SIG-M5 treated with dmso at 0.1 percent for 504 hours (cell line): ENCODE measurements around the gene ERMN.
A peak's percentile ranks its signal among the peaks of the same experiment; 100 is the strongest.

ENCODE experiments used
- DNase-seq: peaks from one replicate; lab custom pipeline; 2025; ENCODE audit not compliant: unreplicated experiment; lab: John Stamatoyannopoulos, UW

ERMN gene

GRCh38 chr2:157333304-157334047 lies 7.9 kb upstream of the ERMN start:
- no peak for DNase-seq

GRCh38 chr2:157329524-157329923 lies 3.9 kb upstream of the ERMN start:
- no peak for DNase-seq

GRCh38 chr2:157327621-157328500 lies 2.2 kb upstream of the ERMN start:
- DNase-seq = peak; percentile 58

GRCh38 chr2:157327200-157327599 lies 1.6 kb upstream of the ERMN start:
- DNase-seq = no peak

- no peak for DNase-seq
Observed at GRCh38 chr2:157326698-157327097, 1.1 kb upstream of the ERMN start.

- DNase-seq = no peak
Observed at GRCh38 chr2:157324331-157324843, 1.2 kb downstream of the ERMN start.

- DNase-seq = no peak
Observed at GRCh38 chr2:157322432-157322831, 3.2 kb downstream of the ERMN start.

- no peak for DNase-seq
Observed at GRCh38 chr2:157321466-157321865, 4.2 kb downstream of the ERMN start.

GRCh38 chr2:157320409-157320808 lies 5.2 kb downstream of the ERMN start:
- no peak for DNase-seq

- no peak for DNase-seq
Observed at GRCh38 chr2:157319795-157320194, 5.8 kb downstream of the ERMN start.

GRCh38 chr2:157318884-157319283 lies 6.7 kb downstream of the ERMN start:
- DNase-seq = no peak

- no peak for DNase-seq
Observed at GRCh38 chr2:157315901-157316300, 9.7 kb downstream of the ERMN start.

GRCh38 chr2:157312866-157313486 lies 12.6 kb downstream of the ERMN start:
- DNase-seq = no peak

- no peak for DNase-seq
Observed at GRCh38 chr2:157311706-157312105, 13.9 kb downstream of the ERMN start.

- no peak for DNase-seq
Observed at GRCh38 chr2:157309878-157310277, 15.7 kb downstream of the ERMN start.

GRCh38 chr2:157307021-157307420 lies 18.6 kb downstream of the ERMN start:
- DNase-seq = peak; percentile 13

- no peak for DNase-seq
Observed at GRCh38 chr2:157305723-157306110, 19.9 kb downstream of the ERMN start.

GRCh38 chr2:157304811-157305722 lies 20.6 kb downstream of the ERMN start:
- DNase-seq = no peak

GRCh38 chr2:157303612-157304011 lies 22.0 kb downstream of the ERMN start:
- no peak for DNase-seq

GRCh38 chr2:157302492-157303099 lies 23.0 kb downstream of the ERMN start:
- DNase-seq = peak; percentile 70
